HG03432 (cell line): ENCODE data around the gene RRP1.
"Not testable (repeated sequence)": the region's sequence is repeated elsewhere in the genome, so short reads cannot be mapped to it uniquely, and the experiment has no call there.

ENCODE experiments used
- ATAC-seq: cut with Tn5 transposase; IDR thresholded peaks from one replicate; pipeline ENCODE4 v1.9.1; 2021; ENCODE audit warnings: mild to moderate bottlenecking, moderate library complexity; ENCODE audit not compliant: unreplicated experiment

Gene RRP1

GRCh38 chr21:43814215-43815106 is 25.1 kb downstream of the RRP1 start:
- ATAC-seq: no peak

DNA sequence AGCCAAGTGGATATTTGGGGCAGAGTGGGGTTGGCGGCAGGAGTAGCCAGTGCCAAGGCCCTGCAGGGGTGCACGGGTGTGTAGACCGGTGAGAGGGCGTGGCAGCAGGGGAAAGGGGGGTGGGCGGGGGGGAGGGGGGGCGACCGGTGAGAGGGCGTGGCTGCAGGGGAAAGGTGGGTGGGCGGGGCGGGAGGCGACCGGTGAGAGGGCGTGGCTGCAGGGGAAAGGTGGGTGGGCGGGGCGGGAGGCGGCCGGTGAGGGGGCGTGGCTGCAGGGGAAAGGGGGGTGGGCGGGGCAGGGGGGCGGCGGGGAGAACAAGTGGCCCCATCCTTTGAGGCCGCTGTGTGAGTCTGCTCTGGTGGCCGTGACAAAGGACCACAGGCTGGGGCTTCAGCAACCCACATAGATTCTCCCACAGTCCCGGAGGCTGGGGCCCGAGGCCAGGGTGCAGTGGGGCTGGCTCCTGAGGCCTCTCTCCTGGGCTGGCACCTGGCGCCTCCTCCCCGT is 25.8 kb downstream of the RRP1 start:
- ATAC-seq: no peak

DNA sequence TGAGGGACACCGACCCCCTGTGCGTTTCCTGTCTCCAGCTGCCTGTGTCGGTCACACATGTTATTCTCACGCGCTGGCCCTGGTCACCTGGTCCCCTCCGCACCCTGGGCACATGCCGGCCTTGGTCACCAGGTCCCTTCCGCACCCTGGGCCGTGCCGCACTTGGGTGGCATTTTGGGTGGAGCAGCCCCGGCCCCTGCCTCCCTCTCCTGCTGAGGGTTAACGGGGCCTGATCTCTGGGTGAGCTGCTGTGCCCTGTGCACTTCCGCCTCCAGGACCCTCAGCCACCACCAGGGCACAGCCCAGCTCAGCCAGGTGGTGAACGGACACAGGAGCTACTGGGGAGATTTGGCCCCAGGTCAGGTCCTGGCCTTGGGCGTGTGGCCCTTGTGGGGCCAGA is 26.6 kb downstream of the RRP1 start:
- no peak for ATAC-seq

GRCh38 chr21:43816611-43817071 is 27.3 kb downstream of the RRP1 start:
- no peak for ATAC-seq

GRCh38 chr21:43817157-43818086 is 28.0 kb downstream of the RRP1 start:
- no peak for ATAC-seq

GRCh38 chr21:43818685-43819084 is 29.3 kb downstream of the RRP1 start:
- ATAC-seq: no peak

- ATAC-seq: no peak
These were observed 30.4 kb downstream of the RRP1 start for GRCh38 chr21:43819511-43820405.

DNA sequence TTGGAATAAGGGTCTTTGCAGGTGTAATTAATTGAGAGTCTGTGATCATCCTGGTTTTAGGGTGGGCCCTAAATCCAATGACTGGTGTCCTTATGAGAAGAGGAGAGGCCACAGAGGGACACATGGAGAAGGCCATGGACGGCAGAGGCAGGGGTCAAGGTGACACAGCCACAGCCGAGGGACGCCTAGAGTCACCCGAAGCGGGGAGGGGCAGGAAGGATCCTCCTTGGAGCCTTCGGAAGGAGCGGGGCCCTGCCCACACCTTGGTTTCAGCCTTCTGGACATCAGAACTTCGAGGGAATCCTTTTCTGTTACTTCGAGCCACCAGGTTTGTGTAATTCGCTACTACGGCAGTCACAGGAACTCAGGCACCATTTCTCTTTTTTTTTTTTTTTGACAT is 31.1 kb downstream of the RRP1 start:
- no peak for ATAC-seq

- ATAC-seq: not testable (repeated sequence)
These were observed 32.8 kb downstream of the RRP1 start for GRCh38 chr21:43822166-43822565.

DNA sequence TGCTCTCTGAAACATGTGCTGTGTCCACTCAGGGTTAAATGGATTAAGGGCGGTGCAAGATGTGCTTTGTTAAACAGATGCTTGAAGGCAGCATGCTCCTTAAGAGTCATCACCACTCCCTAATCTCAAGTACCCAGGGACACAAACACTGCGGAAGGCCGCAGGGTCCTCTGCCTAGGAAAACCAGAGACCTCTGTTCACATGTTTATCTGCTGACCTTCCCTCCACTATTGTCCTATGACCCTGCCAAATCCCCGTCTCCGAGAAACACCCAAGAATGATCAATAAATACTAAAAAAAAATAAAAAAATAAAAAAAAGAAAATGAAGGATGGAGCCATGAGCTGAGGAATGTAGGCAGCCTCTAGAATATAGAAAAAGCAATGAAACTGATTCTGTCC is 33.4 kb downstream of the RRP1 start:
- ATAC-seq: not testable (repeated sequence)

DNA sequence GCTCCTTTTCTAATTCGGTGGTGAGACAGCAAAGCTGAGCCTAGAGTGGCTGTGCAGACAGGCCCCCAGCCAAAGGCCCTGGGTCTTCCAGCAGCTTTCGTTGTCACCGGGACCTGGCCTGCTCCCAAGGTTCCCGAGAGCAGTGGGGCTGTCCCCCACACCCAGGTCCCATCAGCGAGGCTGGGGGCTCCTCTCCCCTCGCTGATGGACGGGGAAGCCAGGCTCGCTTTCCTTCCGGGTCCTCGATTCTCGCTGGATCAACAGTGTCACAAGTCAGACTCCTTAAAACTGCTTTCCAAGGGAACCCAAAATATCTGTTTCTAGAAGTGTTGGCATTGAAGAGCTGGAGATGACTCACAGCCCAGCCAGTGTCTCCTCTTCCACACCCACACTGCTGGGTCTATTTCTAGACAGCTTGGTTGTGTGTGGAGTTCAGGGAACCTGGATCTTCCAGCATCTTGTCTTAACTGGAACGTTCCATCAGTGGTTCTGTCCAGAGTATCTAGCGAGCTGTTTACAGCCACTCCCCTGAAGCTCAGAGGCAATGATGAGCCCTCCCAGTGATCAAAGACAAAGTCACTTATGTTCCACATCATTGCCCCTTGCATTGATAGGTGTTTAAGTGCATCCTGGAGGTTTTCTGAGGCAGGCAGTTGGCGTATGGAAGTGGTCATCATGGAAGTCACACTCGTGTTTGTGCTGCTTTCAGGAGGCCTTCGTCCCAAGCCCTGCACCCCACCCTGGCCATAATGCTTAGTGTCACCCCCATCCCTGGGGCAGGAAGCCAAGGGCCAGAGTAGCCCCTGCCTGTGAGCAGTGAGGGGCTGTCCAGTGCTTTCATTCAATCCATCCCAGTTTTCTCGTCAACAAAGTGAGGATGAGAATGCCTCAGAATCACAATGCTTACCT is 35.2 kb downstream of the RRP1 start:
- no peak for ATAC-seq

DNA sequence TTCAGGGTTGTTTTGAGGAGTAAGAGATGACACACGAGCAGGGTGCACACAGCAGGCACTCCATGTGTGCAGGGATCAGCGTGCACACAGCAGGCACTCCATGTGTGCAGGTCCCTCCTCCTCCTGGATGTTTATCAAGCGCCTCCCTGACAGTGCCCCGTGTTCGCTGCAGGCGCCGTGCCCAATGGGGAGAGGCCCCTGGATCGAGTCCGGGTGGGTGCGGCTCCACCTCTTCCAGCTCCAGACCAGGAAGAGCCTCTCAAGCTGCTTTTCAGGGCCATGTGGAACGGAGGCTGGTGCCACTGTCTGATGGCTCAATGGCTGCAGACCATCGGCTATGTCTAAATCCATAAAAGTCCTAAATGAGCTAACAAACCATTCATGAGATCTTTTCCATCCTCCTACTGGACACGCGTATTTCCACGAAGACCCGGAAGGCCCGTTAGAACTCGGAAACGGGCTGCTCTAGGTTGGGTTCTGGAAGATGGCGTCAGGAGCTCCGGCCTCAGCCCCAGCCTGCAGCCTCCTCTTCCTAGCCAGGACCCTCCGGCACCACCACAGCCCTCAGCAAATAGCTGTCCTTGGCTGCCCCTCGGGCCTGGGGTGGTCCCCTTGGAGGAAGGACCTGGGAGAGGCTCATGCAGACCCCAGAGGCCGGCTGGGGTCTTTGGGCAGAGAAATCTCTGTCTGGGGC is 36.0 kb downstream of the RRP1 start:
- no peak for ATAC-seq

DNA sequence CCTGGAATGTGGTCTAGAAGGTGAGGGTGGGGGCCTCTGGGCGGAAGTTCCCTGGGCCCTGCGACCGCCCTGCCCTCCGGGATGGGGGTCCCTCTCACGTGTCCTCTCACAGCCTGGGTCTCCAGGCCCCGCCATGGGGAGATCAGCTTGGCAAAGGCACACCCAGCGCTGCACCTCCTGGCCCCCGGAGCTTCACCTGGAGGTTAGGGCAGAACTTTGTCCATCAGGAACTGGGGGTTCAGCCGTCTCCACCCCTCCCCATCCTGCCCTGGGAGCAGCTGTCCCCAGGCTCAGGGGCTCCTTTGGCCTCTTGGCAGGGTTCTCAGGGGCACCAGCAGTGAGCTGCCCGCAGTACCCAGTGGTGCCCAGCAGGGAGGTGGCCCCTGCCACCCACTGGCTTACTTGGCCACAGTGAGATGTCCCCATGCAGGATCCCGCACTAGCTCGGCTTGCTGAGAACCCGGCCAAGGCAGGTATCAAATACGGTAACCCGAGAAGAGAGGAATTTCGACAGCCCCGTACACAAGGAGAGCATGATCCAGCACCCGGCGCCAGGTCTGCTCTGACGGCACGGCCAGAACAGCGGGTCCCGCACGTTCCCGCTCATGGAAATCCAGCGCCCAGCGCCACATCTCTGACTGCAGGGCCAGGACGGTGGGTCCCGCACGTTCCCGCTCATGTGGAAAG is 36.7 kb downstream of the RRP1 start:
- no peak for ATAC-seq

GRCh38 chr21:43826623-43826974 is 37.2 kb downstream of the RRP1 start:
- ATAC-seq: no peak

DNA sequence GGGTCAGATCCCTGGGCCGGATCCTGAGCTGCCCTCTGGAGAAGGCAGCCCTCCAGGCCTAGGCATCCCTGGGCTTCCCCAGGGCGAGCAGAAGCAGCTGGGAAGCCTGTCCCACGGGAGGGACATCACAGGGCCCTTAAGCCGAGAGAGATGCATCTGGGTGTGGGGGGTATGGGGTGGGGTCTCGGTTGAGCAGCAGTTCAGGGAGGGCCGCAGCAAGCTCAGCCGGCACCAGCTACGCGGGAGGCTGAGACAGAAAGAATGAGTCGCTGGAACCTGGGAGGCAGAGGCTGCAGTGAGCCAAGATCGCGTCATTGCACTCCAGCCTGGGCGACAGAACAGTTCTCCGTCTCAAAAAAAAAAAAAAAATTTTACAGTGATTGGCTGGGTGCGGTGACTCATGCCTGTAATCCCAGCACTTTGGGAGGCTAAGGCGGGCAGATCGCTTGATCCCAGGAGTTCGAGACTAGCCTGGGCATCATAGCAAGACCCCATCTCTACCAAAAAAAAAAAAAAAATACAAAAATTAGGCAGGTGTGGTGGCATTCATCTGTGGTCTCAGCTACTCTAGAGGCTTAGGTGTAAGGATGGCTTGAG is 37.7 kb downstream of the RRP1 start:
- no peak for ATAC-seq

- no peak for ATAC-seq
These were observed 39.8 kb downstream of the RRP1 start for GRCh38 chr21:43829161-43829560.

GRCh38 chr21:43829575-43830119 is 40.3 kb downstream of the RRP1 start:
- ATAC-seq: no peak

DNA sequence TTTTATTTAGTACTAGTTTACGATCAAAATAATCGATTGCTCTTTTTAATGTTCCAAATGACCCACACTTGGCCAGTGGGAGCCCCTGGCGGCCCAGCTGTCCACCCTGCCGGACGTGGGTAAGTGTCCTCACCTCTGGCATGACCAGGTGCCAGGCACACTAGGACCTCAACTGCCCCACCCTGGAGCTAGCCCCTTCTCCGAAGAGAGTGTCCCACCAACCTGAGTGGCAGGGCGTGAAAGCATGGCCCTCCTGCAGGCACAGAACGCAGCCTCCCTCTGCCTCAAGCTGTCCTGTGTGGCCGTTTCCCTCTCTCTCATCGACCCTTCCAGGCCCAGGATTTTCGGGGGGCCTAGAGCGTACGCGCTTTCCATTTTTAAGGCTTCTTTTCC is 42.8 kb downstream of the RRP1 start:
- no peak for ATAC-seq
